Measurements from ENCODE around the gene TRPM2.

GRCh38 chr21:44434568-44434925 is 81.1 kb downstream of the TRPM2 start:
- TF ChIP-seq CTCF (IDR thresholded peaks at IDR 0.05) = no peak
- no peak for TF ChIP-seq ZFX (IDR thresholded peaks at IDR 0.05; ENCODE audit: borderline replicate concordance)
